ENCODE data around the gene SDHAF2. TPM values are rescaled to one million over a fixed set of nuclear protein-coding genes. Genes with fewer than 3 reads are reported as not detected.
"Not testable (repeated sequence)": the region's sequence is repeated elsewhere in the genome, so short reads cannot be mapped to it uniquely, and the experiment has no call there.

Gene SDHAF2
- polyA plus RNA-seq, 1 experiment: 81.1 TPM

GRCh38 chr11:61422226-61422625 lies 7.7 kb upstream of the SDHAF2 start:
- no peak for TF ChIP-seq CTCF (IDR thresholded peaks at IDR 0.05; ENCODE audit: insufficient read depth, low read depth, low read length)
- Histone ChIP-seq H3K36me3 (ENCODE audit: control insufficient read depth, insufficient read depth, low read length) (peaks cover 19% of the 10 kb centered on the region), H3K4me3 (ENCODE audit: low read depth, low read length) (no peak overlapping the region), H3K27me3 (ENCODE audit: control insufficient read depth, insufficient read depth, low read length) (no peaks in the 10 kb centered on the region)
- DNase-seq (ENCODE audit: low read depth): no peak
- POLR2A ChIA-PET: no interaction called here
- CTCF ChIA-PET: no interaction called here

- TF ChIP-seq CTCF (IDR thresholded peaks at IDR 0.05; ENCODE audit: insufficient read depth, low read depth, low read length): no peak
- peaks cover 14% of the 10 kb centered on the region for H3K36me3 ChIP-seq (ENCODE audit: control insufficient read depth, insufficient read depth, low read length)
- no peaks in the 10 kb centered on the region for H3K27me3 ChIP-seq (ENCODE audit: control insufficient read depth, insufficient read depth, low read length)
- ChIA-PET CTCF (interaction anchor here (0.7 to 2.6 kb wide), 3 partner anchors 10 to 40 kb away, joined by 3 to 11 read pairs (median 8); no protein-coding TSS in a partner anchor), POLR2A (no interaction called here)
- no peak overlapping the region for H3K4me3 ChIP-seq (ENCODE audit: low read depth, low read length)
- no peak for DNase-seq (ENCODE audit: low read depth)
These were observed 4.4 kb upstream of the SDHAF2 start for GRCh38 chr11:61425367-61426131.

GRCh38 chr11:61429346-61429690 lies 606 bp upstream of the SDHAF2 start:
- H3K4me3 ChIP-seq (ENCODE audit: low read depth, low read length): peak overlapping the region; percentile 75
- POLR2A ChIA-PET: no interaction called here
- CTCF ChIA-PET: interaction anchor here (0.6 to 1.7 kb wide), 12 partner anchors 9 to 931 kb away, joined by 3 to 8 read pairs (median 3); no protein-coding TSS in a partner anchor
- no peak for DNase-seq (ENCODE audit: low read depth)
- no peaks in the 10 kb centered on the region for H3K27me3 ChIP-seq (ENCODE audit: control insufficient read depth, insufficient read depth, low read length)
- TF ChIP-seq CTCF (IDR thresholded peaks at IDR 0.05; ENCODE audit: insufficient read depth, low read depth, low read length): no peak
- H3K36me3 ChIP-seq (ENCODE audit: control insufficient read depth, insufficient read depth, low read length): peaks cover 9% of the 10 kb centered on the region

GRCh38 chr11:61430839-61431238 lies 915 bp downstream of the SDHAF2 start:
- peak overlapping the region; percentile 75 for H3K4me3 ChIP-seq (ENCODE audit: low read depth, low read length)
- POLR2A ChIA-PET; H3K27me3 ChIP-seq (ENCODE audit: control insufficient read depth, insufficient read depth, low read length); H3K36me3 ChIP-seq (ENCODE audit: control insufficient read depth, insufficient read depth, low read length); DNase-seq (ENCODE audit: low read depth): not testable (repeated sequence)
- CTCF ChIA-PET: interaction anchor here (1.4 to 1.7 kb wide), 2 partner anchors 16 to 317 kb away, joined by 3 to 8 read pairs; no protein-coding TSS in a partner anchor

- Histone ChIP-seq H3K27me3 (ENCODE audit: control insufficient read depth, insufficient read depth, low read length) (no peaks in the 10 kb centered on the region), H3K36me3 (ENCODE audit: control insufficient read depth, insufficient read depth, low read length) (peaks cover 14% of the 10 kb centered on the region), H3K4me3 (ENCODE audit: low read depth, low read length) (no peak overlapping the region)
- no peak for TF ChIP-seq CTCF (IDR thresholded peaks at IDR 0.05; ENCODE audit: insufficient read depth, low read depth, low read length)
- POLR2A ChIA-PET: no interaction called here
- CTCF ChIA-PET: no interaction called here
- no peak for DNase-seq (ENCODE audit: low read depth)
These were observed 7.6 kb downstream of the SDHAF2 start for GRCh38 chr11:61437496-61437895.

GRCh38 chr11:61439615-61440014 lies 9.7 kb downstream of the SDHAF2 start:
- ChIA-PET POLR2A (no interaction called here), CTCF (interaction anchor here (11.3 kb wide), 1 partner anchor 76 kb away, joined by 200 read pairs; no protein-coding TSS in a partner anchor)
- DNase-seq (ENCODE audit: low read depth): no peak
- Histone ChIP-seq H3K4me3 (ENCODE audit: low read depth, low read length) (no peak overlapping the region), H3K36me3 (ENCODE audit: control insufficient read depth, insufficient read depth, low read length) (peaks cover 18% of the 10 kb centered on the region), H3K27me3 (ENCODE audit: control insufficient read depth, insufficient read depth, low read length) (no peaks in the 10 kb centered on the region)
- no peak for TF ChIP-seq CTCF (IDR thresholded peaks at IDR 0.05; ENCODE audit: insufficient read depth, low read depth, low read length)

Data from BJ (cell line).